CD14-positive monocyte (primary cell): ENCODE results near the gene CHRNB1. TPM values are rescaled to one million over a fixed set of nuclear protein-coding genes. Genes with fewer than 3 reads are reported as not detected.

Experiments
- DNase-seq, 3 donors: peaks; one replicate each; pipeline ENCODE4 v3.0.0-alpha.2; 2011 to 2022
- H2AFZ ChIP-seq: 2 replicates; pipeline ENCODE4 v1.6.0; 2012; ENCODE audit warnings: mild to moderate bottlenecking, low read depth, low read length, inconsistent platforms; ENCODE audit not compliant: insufficient read depth, poor library complexity, severe bottlenecking
- H3K27ac ChIP-seq, 2 donors: 1 replicate in 1 of 2; 2 replicates in 1 of 2; pipeline ENCODE4 v1.5.1; 2012 to 2013; ENCODE audit warnings: low read length in 2 of 2, control low read depth in 1 of 2, inconsistent platforms in 1 of 2, low read depth in 1 of 2, mild to moderate bottlenecking in 1 of 2
- H3K27me3 ChIP-seq, 2 donors: one replicate each; pipeline versions ENCODE4 v1.6.0 to v1.6.1; 2011 to 2013; ENCODE audit warnings: low read length in 2 of 2; ENCODE audit not compliant: control insufficient read depth in 2 of 2, insufficient read depth in 2 of 2
- H3K36me3 ChIP-seq, 2 donors: replicated peaks in 1 of 2; 1 replicate in 1 of 2; 2 replicates in 1 of 2; pipeline versions ENCODE4 v1.5.1 to v1.6.1; 2012 to 2013; ENCODE audit warnings: low read length in 2 of 2, control low read depth in 1 of 2, inconsistent platforms in 1 of 2, mild to moderate bottlenecking in 1 of 2; ENCODE audit not compliant: insufficient read depth in 2 of 2, control insufficient read depth in 1 of 2
- H3K4me1 ChIP-seq, 2 donors: 1 replicate in 1 of 2; 2 replicates in 1 of 2; pipeline versions ENCODE4 v1.5.1 to v1.6.1; 2012 to 2013; ENCODE audit warnings: low read length in 2 of 2, control low read depth in 1 of 2, inconsistent platforms in 1 of 2, mild to moderate bottlenecking in 1 of 2, moderate library complexity in 1 of 2; ENCODE audit not compliant: insufficient read depth in 2 of 2, control insufficient read depth in 1 of 2
- H3K4me2 ChIP-seq: replicated peaks from 2 replicates; pipeline ENCODE3; 2012; ENCODE audit warnings: low read length, moderate library complexity, mild to moderate bottlenecking; ENCODE audit not compliant: poor library complexity, severe bottlenecking; ENCODE audit errors: extremely low read depth
- H3K4me3 ChIP-seq, 3 experiments: fragments of 200-600 bp in 1 of 3; sonication (generic) in 1 of 3; replicated peaks in 1 of 3; 1 replicate in 2 of 3; 2 replicates in 1 of 3; pipeline ENCODE4 v1.5.1; 2011 to 2013; ENCODE audit warnings: low read length in 3 of 3, mild to moderate bottlenecking in 3 of 3, control low read depth in 2 of 3, low read depth in 2 of 3, inconsistent platforms in 1 of 3, moderate library complexity in 1 of 3
- H3K79me2 ChIP-seq: 2 replicates; pipeline ENCODE4 v1.6.0; 2012; ENCODE audit warnings: mild to moderate bottlenecking, control low read depth, inconsistent platforms, low read length, moderate library complexity; ENCODE audit not compliant: insufficient read depth
- H3K9ac ChIP-seq: 2 replicates; pipeline ENCODE4 v1.6.0; 2017; ENCODE audit warnings: low read length, mild to moderate bottlenecking; ENCODE audit not compliant: insufficient read depth, poor library complexity, severe bottlenecking
- H3K9me3 ChIP-seq, 2 donors: replicated peaks in 1 of 2; 1 replicate in 1 of 2; 2 replicates in 1 of 2; pipeline versions ENCODE4 v1.5.1 to v1.6.1; 2012 to 2013; ENCODE audit warnings: low read length in 2 of 2, control low read depth in 1 of 2; ENCODE audit not compliant: control insufficient read depth in 1 of 2, insufficient read depth in 1 of 2
- H4K20me1 ChIP-seq: 2 replicates; pipeline ENCODE4 v1.6.0; 2012; ENCODE audit warnings: mild to moderate bottlenecking, low read length, control low read depth, moderate library complexity; ENCODE audit not compliant: insufficient read depth
- H3K27ac Mint-ChIP-seq, 7 donors: one replicate each; pipeline ENCODE4 v1.8.0; 2020; ENCODE audit warnings: mild to moderate bottlenecking in 7 of 7, mixed read lengths in 7 of 7, moderate library complexity in 6 of 7, inconsistent platforms in 2 of 7
- H3K27me3 Mint-ChIP-seq, 3 donors: one replicate each; pipeline ENCODE4 v1.8.0; 2021 to 2022; ENCODE audit warnings: low read depth in 3 of 3, mild to moderate bottlenecking in 3 of 3, mixed read lengths in 3 of 3, moderate library complexity in 3 of 3, inconsistent platforms in 1 of 3
- H3K36me3 Mint-ChIP-seq, 2 donors: one replicate each; pipeline ENCODE4 v1.8.0; 2020; ENCODE audit warnings: mixed read lengths in 2 of 2, inconsistent platforms in 1 of 2, mild to moderate bottlenecking in 1 of 2
- H3K4me1 Mint-ChIP-seq: one replicate; pipeline ENCODE4 v1.8.0; 2020; ENCODE audit warnings: mild to moderate bottlenecking, mixed read lengths
- H3K4me3 Mint-ChIP-seq, 2 donors: one replicate each; pipeline ENCODE4 v1.8.0; 2020; ENCODE audit warnings: mild to moderate bottlenecking in 2 of 2, mixed read lengths in 2 of 2, moderate library complexity in 1 of 2
- H3K9me3 Mint-ChIP-seq, 7 donors: one replicate each; pipeline ENCODE4 v1.8.0; 2020 to 2022; ENCODE audit warnings: mixed read lengths in 7 of 7, mild to moderate bottlenecking in 6 of 7, moderate library complexity in 6 of 7, inconsistent platforms in 2 of 7
- WGBS: methylation state at CpG from one replicate; pipeline ENCODE4 v1.1.5; 2013; ENCODE audit warnings: missing lambda C conversion rate; ENCODE audit not compliant: insufficient coverage; 5-methylcytosine and 5-hydroxymethylcytosine counted together
- intact Hi-C, 2 donors: fragments of 100-400 bp; cut with micrococcal nuclease; formaldehyde crosslinking; loops; one replicate each; pipeline versions ENCODE4 v1.15.0 to v1.15.1; 2023
- polyA plus RNA-seq, 3 donors: library from polyadenylated mRNA; depleted of rRNA in 1 of 3; unstranded in 2 of 3; stranded (reverse) in 1 of 3; fragments of 300-500 nt in 2 of 3; fragments of >200 nt in 1 of 3; fragmentation: Illumina TruSeq in 2 of 3; gene quantifications; 1 replicate in 2 of 3; 2 replicates in 1 of 3; pipeline ENCODE4 v1.2.3, GENCODE V29; 2012 to 2021
- TF ChIP-seq, protein P1 (sequence below): fragments of 200-600 bp; IDR thresholded peaks from one replicate; pipeline ENCODE4 v1.8.0; 2022; ENCODE audit warnings: antibody characterized with exemption, mild to moderate bottlenecking

CHRNB1 gene
- polyA plus RNA-seq, 3 donors, result 9.3 to 15.7 (median 14.7) TPM

DNA sequence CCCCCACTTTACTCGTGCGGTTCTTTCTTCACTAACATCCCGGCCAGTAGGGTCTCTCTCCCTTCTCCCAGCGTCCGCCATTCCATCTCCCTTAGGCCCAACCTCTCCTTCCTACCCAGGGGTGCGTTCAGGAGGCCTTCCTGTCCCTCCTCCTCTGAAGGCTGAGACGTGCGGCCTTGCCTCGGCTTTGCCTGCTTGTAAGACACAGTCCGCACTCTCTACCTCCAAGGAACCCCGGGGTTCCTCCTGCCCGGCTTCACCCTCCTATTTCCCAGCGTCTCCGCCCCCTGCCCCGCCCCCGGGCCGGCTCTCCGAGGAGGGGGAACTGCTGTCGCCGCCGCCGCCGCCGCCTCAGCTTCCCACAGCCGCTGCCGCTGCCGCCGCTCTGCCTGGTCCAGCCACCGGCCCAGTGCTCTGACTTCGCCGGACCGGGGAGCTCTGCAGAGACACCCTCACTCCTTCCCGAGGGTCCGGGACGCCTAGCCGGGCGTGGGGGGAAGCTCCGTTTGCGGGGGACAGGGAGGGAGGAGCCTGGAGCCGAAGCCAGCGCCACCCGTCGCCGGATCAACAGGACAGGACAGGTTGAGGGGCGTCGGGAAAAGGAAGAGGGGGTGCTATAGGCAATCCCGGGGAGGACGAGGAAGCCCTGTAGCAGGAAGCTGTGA is 6.8 kb upstream of the CHRNB1 start:
- 6% methylated on average over 45 of the region's 48 CpGs for WGBS
- H3K36me3 ChIP-seq, result no peaks in the 10 kb centered on the region

More for the DNA sequence above, 6.8 kb upstream of the CHRNB1 start:
- peaks cover 29% of the 10 kb centered on the region for H4K20me1 ChIP-seq
- intact Hi-C loops, result loop anchor here (2.0 to 10.0 kb wide), 5 partner anchors 47 to 247 kb away; partner anchors contain the start of genes SENP3 (in 2 of the 2), MPDU1 (in 1 of the 2), POLR2A (in 1 of the 2) and TP53 (in 1 of the 2)
- H3K79me2 ChIP-seq, result peaks cover 8% of the 10 kb centered on the region
- H3K27me3 ChIP-seq, result peaks cover 23 to 47% of the 10 kb centered on the region in 2 donors
- H3K4me2 ChIP-seq, result peak overlapping the region; percentile 99
- H3K27me3 Mint-ChIP-seq, result peaks cover 48 to 58% (median 49%) of the 10 kb centered on the region in 3 donors
- no peak overlapping the region for H3K27ac ChIP-seq
- no peak overlapping the region for H3K9ac ChIP-seq
- peaks cover 0 to 18% of the 10 kb centered on the region in 2 donors for H3K9me3 ChIP-seq
- H3K9me3 Mint-ChIP-seq, result peaks cover 0 to 17% (median 8%) of the 10 kb centered on the region in 7 donors
- H3K4me3 ChIP-seq, result peak overlapping the region in 2 of 3 experiments; percentile 32 to 95
- peak; percentile 65 to 75 (median 75) for DNase-seq
- peak overlapping the region in 4 of 7 donors; percentile 39 to 59 (median 49) for H3K27ac Mint-ChIP-seq
- peaks cover 10 to 17% of the 10 kb centered on the region in 2 donors for H3K36me3 Mint-ChIP-seq
- peaks cover 54 to 58% of the 10 kb centered on the region in 2 donors for H3K4me1 ChIP-seq
- H3K4me1 Mint-ChIP-seq, result peaks cover 51% of the 10 kb centered on the region
- H2AFZ ChIP-seq, result peak overlapping the region; percentile 75
- H3K4me3 Mint-ChIP-seq, result peak overlapping the region; percentile 69 to 91
- TF ChIP-seq, protein P1, sequence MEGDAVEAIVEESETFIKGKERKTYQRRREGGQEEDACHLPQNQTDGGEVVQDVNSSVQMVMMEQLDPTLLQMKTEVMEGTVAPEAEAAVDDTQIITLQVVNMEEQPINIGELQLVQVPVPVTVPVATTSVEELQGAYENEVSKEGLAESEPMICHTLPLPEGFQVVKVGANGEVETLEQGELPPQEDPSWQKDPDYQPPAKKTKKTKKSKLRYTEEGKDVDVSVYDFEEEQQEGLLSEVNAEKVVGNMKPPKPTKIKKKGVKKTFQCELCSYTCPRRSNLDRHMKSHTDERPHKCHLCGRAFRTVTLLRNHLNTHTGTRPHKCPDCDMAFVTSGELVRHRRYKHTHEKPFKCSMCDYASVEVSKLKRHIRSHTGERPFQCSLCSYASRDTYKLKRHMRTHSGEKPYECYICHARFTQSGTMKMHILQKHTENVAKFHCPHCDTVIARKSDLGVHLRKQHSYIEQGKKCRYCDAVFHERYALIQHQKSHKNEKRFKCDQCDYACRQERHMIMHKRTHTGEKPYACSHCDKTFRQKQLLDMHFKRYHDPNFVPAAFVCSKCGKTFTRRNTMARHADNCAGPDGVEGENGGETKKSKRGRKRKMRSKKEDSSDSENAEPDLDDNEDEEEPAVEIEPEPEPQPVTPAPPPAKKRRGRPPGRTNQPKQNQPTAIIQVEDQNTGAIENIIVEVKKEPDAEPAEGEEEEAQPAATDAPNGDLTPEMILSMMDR, result no peak
